ENCODE results near the gene VEGFA. TPM values are rescaled to one million over a fixed set of nuclear protein-coding genes. Genes with fewer than 3 reads are reported as not detected.

Gene VEGFA
- total RNA-seq, 1 donor from 2014 or later = 29.0 TPM

DNA sequence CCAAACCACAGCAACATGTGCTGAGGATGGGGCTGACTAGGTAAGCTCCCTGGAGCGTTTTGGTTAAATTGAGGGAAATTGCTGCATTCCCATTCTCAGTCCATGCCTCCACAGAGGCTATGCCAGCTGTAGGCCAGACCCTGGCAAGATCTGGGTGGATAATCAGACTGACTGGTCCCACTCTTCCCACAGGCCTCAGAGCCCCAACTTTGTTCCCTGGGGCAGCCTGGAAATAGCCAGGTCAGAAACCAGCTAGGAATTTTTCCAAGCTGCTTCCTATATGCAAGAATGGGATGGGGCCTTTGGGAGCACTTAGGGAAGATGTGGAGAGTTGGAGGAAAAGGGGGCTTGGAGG is 1.5 kb upstream of the VEGFA start:
- CTCF ChIA-PET = interaction anchor here (0.6 to 8.4 kb wide), 12 partner anchors 22 to 315 kb away, joined by 3 to 99 read pairs (median 4); partner anchors contain the start of gene RSPH9
- ATAC-seq (ENCODE audit: low read depth) (no peak), DNase-seq (no peak)
- Mint-ChIP-seq H3K36me3 (ENCODE audit: low read depth) (peaks cover 2% of the 10 kb centered on the region), H3K4me1 (peaks cover 19% of the 10 kb centered on the region), H3K27me3 (peaks cover 11% of the 10 kb centered on the region), H3K4me3 (no peak overlapping the region), H3K9me3 (no peaks in the 10 kb centered on the region), H3K27ac (no peak overlapping the region)
- POLR2A ChIA-PET = interaction anchor here (5.7 kb wide), 1 partner anchor 54 kb away, joined by 41 read pairs; no protein-coding TSS in a partner anchor
- intact Hi-C loops (cut with micrococcal nuclease) = loop anchor here (2.0 kb wide), 1 partner anchor 358 kb away; the partner anchor contains the start of genes MRPL14 and TMEM63B
- no peak for TF ChIP-seq CTCF (IDR thresholded peaks at IDR 0.05)

GRCh38 chr6:43768983-43769525 is 957 bp upstream of the VEGFA start:
- POLR2A ChIA-PET = interaction anchor here (1.0 to 5.7 kb wide), 9 partner anchors 44 to 478 kb away, joined by 3 to 41 read pairs (median 9); partner anchors contain the start of genes GTPBP2, HSP90AB1 and MRPS18A

DNA sequence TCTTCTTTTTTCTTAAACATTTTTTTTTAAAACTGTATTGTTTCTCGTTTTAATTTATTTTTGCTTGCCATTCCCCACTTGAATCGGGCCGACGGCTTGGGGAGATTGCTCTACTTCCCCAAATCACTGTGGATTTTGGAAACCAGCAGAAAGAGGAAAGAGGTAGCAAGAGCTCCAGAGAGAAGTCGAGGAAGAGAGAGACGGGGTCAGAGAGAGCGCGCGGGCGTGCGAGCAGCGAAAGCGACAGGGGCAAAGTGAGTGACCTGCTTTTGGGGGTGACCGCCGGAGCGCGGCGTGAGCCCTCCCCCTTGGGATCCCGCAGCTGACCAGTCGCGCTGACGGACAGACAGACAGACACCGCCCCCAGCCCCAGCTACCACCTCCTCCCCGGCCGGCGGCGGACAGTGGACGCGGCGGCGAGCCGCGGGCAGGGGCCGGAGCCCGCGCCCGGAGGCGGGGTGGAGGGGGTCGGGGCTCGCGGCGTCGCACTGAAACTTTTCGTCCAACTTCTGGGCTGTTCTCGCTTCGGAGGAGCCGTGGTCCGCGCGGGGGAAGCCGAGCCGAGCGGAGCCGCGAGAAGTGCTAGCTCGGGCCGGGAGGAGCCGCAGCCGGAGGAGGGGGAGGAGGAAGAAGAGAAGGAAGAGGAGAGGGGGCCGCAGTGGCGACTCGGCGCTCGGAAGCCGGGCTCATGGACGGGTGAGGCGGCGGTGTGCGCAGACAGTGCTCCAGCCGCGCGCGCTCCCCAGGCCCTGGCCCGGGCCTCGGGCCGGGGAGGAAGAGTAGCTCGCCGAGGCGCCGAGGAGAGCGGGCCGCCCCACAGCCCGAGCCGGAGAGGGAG is 580 bp downstream of the VEGFA start:
- intact Hi-C loops (cut with micrococcal nuclease) = loop anchor here (1.0 to 10.0 kb wide), 9 partner anchors 83 to 1873 kb away; partner anchors contain the start of genes GTPBP2, HSP90AB1, MRPS18A and NFKBIE
- Mint-ChIP-seq H3K36me3 (ENCODE audit: low read depth) (peaks cover 2% of the 10 kb centered on the region), H3K9me3 (no peaks in the 10 kb centered on the region), H3K27ac (peak overlapping the region; percentile 86), H3K4me3 (peak overlapping the region; percentile 94), H3K27me3 (peaks cover 16% of the 10 kb centered on the region), H3K4me1 (peaks cover 35% of the 10 kb centered on the region)
- POLR2A ChIA-PET = interaction anchor here (0.6 to 5.7 kb wide), 17 partner anchors 35 to 476 kb away, joined by 3 to 41 read pairs (median 6); partner anchors contain the start of genes GTPBP2, HSP90AB1, MAD2L1BP and MRPL14
- TF ChIP-seq CTCF (IDR thresholded peaks at IDR 0.05) = no peak
- ATAC-seq (ENCODE audit: low read depth) (peak; percentile 11), DNase-seq (peak; percentile 44)
- CTCF ChIA-PET = interaction anchor here (0.8 to 8.4 kb wide), 12 partner anchors 10 to 310 kb away, joined by 3 to 99 read pairs (median 5); no protein-coding TSS in a partner anchor

More at GRCh38 chr6:43768983-43769525, 957 bp upstream of the VEGFA start:
- TF ChIP-seq CTCF (IDR thresholded peaks at IDR 0.05) = no peak
- H3K4me3 Mint-ChIP-seq = peak overlapping the region; percentile 94
- intact Hi-C loops (cut with micrococcal nuclease) = loop anchor here (1.0 to 2.0 kb wide), 7 partner anchors 45 to 358 kb away; partner anchors contain the start of genes MRPL14 and TMEM63B
- H3K36me3 Mint-ChIP-seq (ENCODE audit: low read depth) = peaks cover 2% of the 10 kb centered on the region
- DNase-seq = no peak
- H3K4me1 Mint-ChIP-seq = peaks cover 22% of the 10 kb centered on the region
- H3K27ac Mint-ChIP-seq = peak overlapping the region; percentile 83
- CTCF ChIA-PET = interaction anchor here (0.6 to 8.4 kb wide), 16 partner anchors 9 to 314 kb away, joined by 3 to 99 read pairs (median 3); partner anchors contain the start of gene RSPH9
- ATAC-seq (ENCODE audit: low read depth) = no peak
- H3K27me3 Mint-ChIP-seq = peaks cover 13% of the 10 kb centered on the region
- H3K9me3 Mint-ChIP-seq = no peaks in the 10 kb centered on the region

GRCh38 chr6:43771210-43771857 is 1.3 kb downstream of the VEGFA start:
- peak; percentile 37 for ATAC-seq (ENCODE audit: low read depth)
- no peak for TF ChIP-seq CTCF (IDR thresholded peaks at IDR 0.05)
- no peaks in the 10 kb centered on the region for H3K9me3 Mint-ChIP-seq
- peaks cover 16% of the 10 kb centered on the region for H3K27me3 Mint-ChIP-seq
- no peak overlapping the region for H3K27ac Mint-ChIP-seq
- ChIA-PET CTCF (interaction anchor here (0.8 to 8.4 kb wide), 6 partner anchors 46 to 303 kb away, joined by 5 to 99 read pairs (median 11); no protein-coding TSS in a partner anchor), POLR2A (interaction anchor here (0.6 to 5.7 kb wide), 10 partner anchors 37 to 304 kb away, joined by 3 to 41 read pairs (median 10); partner anchors contain the start of genes GTPBP2, MAD2L1BP and MRPS18A)
- peaks cover 2% of the 10 kb centered on the region for H3K36me3 Mint-ChIP-seq (ENCODE audit: low read depth)
- DNase-seq = peak; percentile 63
- H3K4me1 Mint-ChIP-seq = peaks cover 41% of the 10 kb centered on the region
- intact Hi-C loops (cut with micrococcal nuclease) = loop anchor here (2.0 to 10.0 kb wide), 8 partner anchors 84 to 1874 kb away; partner anchors contain the start of genes HSP90AB1, MRPS18A, NFKBIE and POLR1C
- H3K4me3 Mint-ChIP-seq = peak overlapping the region; percentile 94
